Transverse colon (tissue), 4 donors: Measurements from ENCODE around the gene PSMD3. TPM values are rescaled to one million over a fixed set of nuclear protein-coding genes. Genes with fewer than 3 reads are reported as not detected.

Source experiments
- DNase-seq: peaks from one replicate; pipeline ENCODE4 v3.0.0-alpha.2; 2019
- H3K27ac ChIP-seq, 4 donors: fragments of 200-600 bp; sonication (generic); 2 replicates each; pipeline ENCODE4 v1.5.1; 2016 to 2018; ENCODE audit warnings: inconsistent platforms in 4 of 4
- H3K27me3 ChIP-seq: fragments of 200-600 bp; sonication (generic); 2 replicates; pipeline ENCODE4 v1.5.1; 2017; ENCODE audit warnings: inconsistent platforms
- H3K36me3 ChIP-seq, 4 donors: fragments of 200-600 bp; sonication (generic); 2 replicates each; pipeline ENCODE4 v1.5.1; 2017 to 2019; ENCODE audit warnings: inconsistent platforms in 4 of 4
- H3K4me1 ChIP-seq, 4 donors: fragments of 200-600 bp; sonication (generic); 2 replicates each; pipeline ENCODE4 v1.5.1; 2017 to 2020; ENCODE audit warnings: inconsistent platforms in 4 of 4
- H3K4me3 ChIP-seq, 4 donors: fragments of 200-600 bp; sonication (generic); 1 replicate in 1 of 4; 2 replicates in 3 of 4; pipeline versions ENCODE4 v1.5.1 to v1.6.1; 2017 to 2019; ENCODE audit warnings: inconsistent platforms in 4 of 4
- H3K9me3 ChIP-seq, 2 donors: fragments of 200-600 bp; sonication (generic); 2 replicates each; pipeline ENCODE4 v1.5.1; 2017 to 2019; ENCODE audit warnings: inconsistent platforms in 2 of 2
- CTCF ChIP-seq, 5 experiments: fragments of 200-600 bp in 3 of 5; fragments of 450-650 bp in 2 of 5; sonication (generic) in 3 of 5; IDR thresholded peaks; 1 replicate in 2 of 5; 2 replicates in 3 of 5; pipeline ENCODE4 v1.5.1; 2016 to 2017; ENCODE audit warnings: antibody characterized with exemption in 5 of 5, inconsistent platforms in 3 of 5, mild to moderate bottlenecking in 2 of 5, moderate library complexity in 1 of 5
- EP300 ChIP-seq: sonication (generic); formaldehyde crosslinking; IDR thresholded peaks from one replicate; pipeline ENCODE4 v1.6.1; 2017; ENCODE audit warnings: antibody characterized with exemption, low read depth
- POLR2A ChIP-seq: fragments of 450-650 bp; IDR thresholded peaks from one replicate; pipeline ENCODE4 v1.6.1; 2016; ENCODE audit warnings: antibody characterized with exemption, mild to moderate bottlenecking, moderate library complexity
- POLR2AphosphoS5 ChIP-seq, 3 donors: sonication (generic); formaldehyde crosslinking; IDR thresholded peaks; one replicate each; pipeline ENCODE4 v1.6.1; 2016; ENCODE audit warnings: antibody characterized with exemption in 3 of 3
- WGBS, 2 donors: methylation state at CpG; one replicate each; pipeline ENCODE4 v1.1.5; 2018; ENCODE audit warnings: low coverage in 1 of 2; 5-methylcytosine and 5-hydroxymethylcytosine counted together
- in situ Hi-C, 4 donors: fragments of 200-750 bp; cut with MboI; loops; one replicate each; pipeline versions ENCODE4 v1.15.0 to v1.15.1; 2017; ENCODE audit warnings: low sequenced_read_pairs in 3 of 4, low pct_ligation_motif_present in 1 of 4, low pct_unique_long_range_greater_than_20kb in 1 of 4
- intact Hi-C: fragments of 100-400 bp; cut with DNase I; formaldehyde crosslinking; loops from one replicate; pipeline ENCODE4 v1.15.1; 2023; ENCODE audit warnings: low total_unique reads
- total RNA-seq, 4 donors: library from RNA; depleted of rRNA; stranded (reverse); fragments of >200 nt; gene quantifications; one replicate each; pipeline ENCODE4 v1.1.0, GENCODE V29; 2016

PSMD3 gene
- total RNA-seq, 4 donors from 2014 or later, result 80.7 to 117 (median 112) TPM

GRCh38 chr17:39937447-39937846 lies 43.2 kb upstream of the PSMD3 start:
- in situ Hi-C loops, result no loop called here
- H3K36me3 ChIP-seq, result no peaks in the 10 kb centered on the region
- no peaks in the 10 kb centered on the region for H3K27me3 ChIP-seq
- WGBS, 2 donors, result 93 to 100% methylated on average over 3 of the region's 3 CpGs
- no peak overlapping the region for H3K27ac ChIP-seq
- TF ChIP-seq EP300 (no peak), POLR2AphosphoS5 (IDR thresholded peaks at IDR 0.05) (no peak), CTCF (IDR thresholded peaks at IDR 0.05) (no peak), POLR2A (no peak)
- H3K4me3 ChIP-seq, result no peak overlapping the region
- H3K4me1 ChIP-seq, result no peaks in the 10 kb centered on the region
- intact Hi-C loops, result no loop called here
- DNase-seq, result no peak
- no peaks in the 10 kb centered on the region for H3K9me3 ChIP-seq

GRCh38 chr17:39938140-39938869 lies 42.3 kb upstream of the PSMD3 start:
- intact Hi-C loops, result no loop called here

GRCh38 chr17:39939106-39939505 lies 41.5 kb upstream of the PSMD3 start:
- no peaks in the 10 kb centered on the region for H3K27me3 ChIP-seq
- TF ChIP-seq POLR2A (no peak), EP300 (no peak), POLR2AphosphoS5 (IDR thresholded peaks at IDR 0.05) (no peak), CTCF (IDR thresholded peaks at IDR 0.05) (no peak)
- no peak for DNase-seq
- H3K27ac ChIP-seq, result peak overlapping the region in 1 of 4 donors; percentile 49
- 88 to 92% methylated on average over 2 to 3 of the region's 3 CpGs for WGBS, 2 donors
- no peak overlapping the region for H3K4me3 ChIP-seq
- no peaks in the 10 kb centered on the region for H3K9me3 ChIP-seq
- H3K36me3 ChIP-seq, result no peaks in the 10 kb centered on the region
- no peaks in the 10 kb centered on the region for H3K4me1 ChIP-seq
- in situ Hi-C loops (no loop called here), intact Hi-C loops (no loop called here)

More at GRCh38 chr17:39938140-39938869, 42.3 kb upstream of the PSMD3 start:
- in situ Hi-C loops, result no loop called here
- no peaks in the 10 kb centered on the region for H3K9me3 ChIP-seq
- H3K36me3 ChIP-seq, result no peaks in the 10 kb centered on the region
- H3K4me3 ChIP-seq, result no peak overlapping the region
- no peaks in the 10 kb centered on the region for H3K4me1 ChIP-seq
- TF ChIP-seq CTCF (IDR thresholded peaks at IDR 0.05), result no peak
- no peak for TF ChIP-seq POLR2AphosphoS5 (IDR thresholded peaks at IDR 0.05)
- no peak for TF ChIP-seq EP300
- TF ChIP-seq POLR2A, result no peak
- DNase-seq, result no peak
- H3K27me3 ChIP-seq, result no peaks in the 10 kb centered on the region
- H3K27ac ChIP-seq, result no peak overlapping the region
- WGBS, 2 donors, result 56 to 71% methylated on average over 5 to 8 of the region's 8 CpGs

GRCh38 chr17:39939588-39940419 lies 40.8 kb upstream of the PSMD3 start:
- no peaks in the 10 kb centered on the region for H3K27me3 ChIP-seq
- TF ChIP-seq CTCF (IDR thresholded peaks at IDR 0.05) (peak in 2 of 5 experiments; percentile 10 to 34), POLR2A (no peak), POLR2AphosphoS5 (IDR thresholded peaks at IDR 0.05) (no peak), EP300 (no peak)
- H3K4me3 ChIP-seq, result no peak overlapping the region
- DNase-seq, result no peak
- H3K9me3 ChIP-seq, result no peaks in the 10 kb centered on the region
- no peaks in the 10 kb centered on the region for H3K4me1 ChIP-seq
- WGBS, 2 donors, result 52 to 83% methylated on average over 3 to 6 of the region's 6 CpGs
- no peaks in the 10 kb centered on the region for H3K36me3 ChIP-seq
- H3K27ac ChIP-seq, result peak overlapping the region in 2 of 4 donors; percentile 25 to 49
- intact Hi-C loops (no loop called here), in situ Hi-C loops (no loop called here)
